Tibial nerve (tissue), 4 donors: ENCODE measurements around the gene NELFA. TPM values are rescaled to one million over a fixed set of nuclear protein-coding genes. Genes with fewer than 3 reads are reported as not detected.

Source experiments
- DNase-seq, 2 donors: peaks; one replicate each; pipeline ENCODE4 v3.0.0-alpha.2; 2019; ENCODE audit warnings: low spot score in 2 of 2
- H3K27ac ChIP-seq, 4 donors: fragments of 200-600 bp; sonication (generic) in 3 of 4; one replicate each; pipeline ENCODE4 v1.5.1; 2017 to 2019; ENCODE audit warnings: mild to moderate bottlenecking in 1 of 4
- H3K27me3 ChIP-seq, 2 donors: fragments of 200-600 bp; sonication (generic) in 1 of 2; one replicate each; pipeline versions ENCODE4 v1.5.1 to v1.6.0; 2017 to 2019
- H3K36me3 ChIP-seq, 3 donors: fragments of 200-600 bp; sonication (generic); one replicate each; pipeline ENCODE4 v1.5.1; 2018 to 2019
- H3K4me1 ChIP-seq, 4 donors: fragments of 200-600 bp; sonication (generic) in 3 of 4; one replicate each; pipeline ENCODE4 v1.5.1; 2017 to 2019
- H3K4me3 ChIP-seq, 4 donors: fragments of 200-600 bp; sonication (generic) in 3 of 4; one replicate each; pipeline ENCODE4 v1.5.1; 2017 to 2019; ENCODE audit warnings: mild to moderate bottlenecking in 1 of 4, moderate library complexity in 1 of 4
- H3K9me3 ChIP-seq, 4 donors: fragments of 200-600 bp; sonication (generic) in 3 of 4; one replicate each; pipeline ENCODE4 v1.5.1; 2017 to 2019
- CTCF ChIP-seq, 5 experiments: fragments of 200-600 bp in 3 of 5; fragments of 450-650 bp in 2 of 5; sonication (generic) in 3 of 5; IDR thresholded peaks; one replicate each; pipeline ENCODE4 v1.5.1; 2016 to 2019; ENCODE audit warnings: antibody characterized with exemption in 5 of 5, mild to moderate bottlenecking in 3 of 5, moderate library complexity in 2 of 5
- EP300 ChIP-seq, 2 donors: sonication (generic); formaldehyde crosslinking; IDR thresholded peaks; one replicate each; pipeline ENCODE4 v1.6.1; 2017; ENCODE audit warnings: antibody characterized with exemption in 2 of 2, mild to moderate bottlenecking in 1 of 2
- POLR2A ChIP-seq, 2 donors: fragments of 450-650 bp; IDR thresholded peaks; one replicate each; pipeline ENCODE4 v1.6.1; 2017; ENCODE audit warnings: antibody characterized with exemption in 2 of 2, mild to moderate bottlenecking in 2 of 2, moderate library complexity in 2 of 2
- WGBS, 2 donors: methylation state at CpG; one replicate each; pipeline ENCODE4 v1.1.5; 2018; 5-methylcytosine and 5-hydroxymethylcytosine counted together
- total RNA-seq, 4 donors: library from RNA; depleted of rRNA; stranded (reverse); fragments of >200 nt; gene quantifications; one replicate each; pipeline ENCODE4 v1.1.0, GENCODE V29; 2016

NELFA gene
- total RNA-seq, 4 donors from 2014 or later = 32.9 to 43.1 (median 37.5) TPM

- no peaks in the 10 kb centered on the region for H3K9me3 ChIP-seq
- H3K27me3 ChIP-seq = no peaks in the 10 kb centered on the region
- peaks cover 0 to 98% (median 26%) of the 10 kb centered on the region in 3 donors for H3K36me3 ChIP-seq
- TF ChIP-seq CTCF (IDR thresholded peaks at IDR 0.05) (no peak), EP300 (IDR thresholded peaks at IDR 0.05) (no peak), POLR2A (IDR thresholded peaks at IDR 0.05) (no peak)
- H3K27ac ChIP-seq = no peak overlapping the region
- no peak for DNase-seq
- 93 to 95% methylated on average over 16 of the region's 16 CpGs for WGBS, 2 donors
- peaks cover 0 to 5% (median 0%) of the 10 kb centered on the region in 4 donors for H3K4me1 ChIP-seq
- H3K4me3 ChIP-seq = no peak overlapping the region
These were observed 28.2 kb downstream of the NELFA start for GRCh38 chr4:1980561-1981041.

- no peak for DNase-seq
- Histone ChIP-seq H3K27me3 (no peaks in the 10 kb centered on the region), H3K27ac (no peak overlapping the region), H3K4me1 (peaks cover 0 to 5% (median 0%) of the 10 kb centered on the region in 4 donors), H3K36me3 (peaks cover 0 to 98% (median 26%) of the 10 kb centered on the region in 3 donors), H3K9me3 (no peaks in the 10 kb centered on the region), H3K4me3 (no peak overlapping the region)
- WGBS, 2 donors = 87 to 88% methylated on average over 22 of the region's 22 CpGs
- no peak for TF ChIP-seq POLR2A (IDR thresholded peaks at IDR 0.05)
- no peak for TF ChIP-seq CTCF (IDR thresholded peaks at IDR 0.05)
- no peak for TF ChIP-seq EP300 (IDR thresholded peaks at IDR 0.05)
These were observed 29.1 kb downstream of the NELFA start for GRCh38 chr4:1979477-1980196.

GRCh38 chr4:1978741-1979476 lies 29.9 kb downstream of the NELFA start:
- no peaks in the 10 kb centered on the region for H3K27me3 ChIP-seq
- WGBS, 2 donors = 86 to 89% methylated on average over 35 to 44 of the region's 45 CpGs
- H3K4me3 ChIP-seq = no peak overlapping the region
- no peaks in the 10 kb centered on the region for H3K9me3 ChIP-seq
- peaks cover 0 to 5% (median 0%) of the 10 kb centered on the region in 4 donors for H3K4me1 ChIP-seq
- peaks cover 0 to 98% (median 19%) of the 10 kb centered on the region in 3 donors for H3K36me3 ChIP-seq
- TF ChIP-seq POLR2A (IDR thresholded peaks at IDR 0.05) = no peak
- TF ChIP-seq EP300 (IDR thresholded peaks at IDR 0.05) = no peak
- no peak for TF ChIP-seq CTCF (IDR thresholded peaks at IDR 0.05)
- no peak for DNase-seq
- H3K27ac ChIP-seq = no peak overlapping the region

GRCh38 chr4:1978226-1978625 lies 30.5 kb downstream of the NELFA start:
- Histone ChIP-seq H3K4me3 (no peak overlapping the region), H3K4me1 (peaks cover 0 to 5% (median 0%) of the 10 kb centered on the region in 4 donors), H3K27me3 (no peaks in the 10 kb centered on the region), H3K9me3 (no peaks in the 10 kb centered on the region), H3K36me3 (peaks cover 0 to 98% (median 12%) of the 10 kb centered on the region in 3 donors), H3K27ac (no peak overlapping the region)
- WGBS, 2 donors = 92 to 94% methylated on average over 13 of the region's 13 CpGs
- DNase-seq = no peak
- TF ChIP-seq CTCF (IDR thresholded peaks at IDR 0.05) (no peak), EP300 (IDR thresholded peaks at IDR 0.05) (no peak), POLR2A (IDR thresholded peaks at IDR 0.05) (no peak)
